HG03571 (cell line): Measurements from ENCODE around the gene TMC1.
"Not testable (repeated sequence)": the region's sequence is repeated elsewhere in the genome, so short reads cannot be mapped to it uniquely, and the experiment has no call there.

Experiments
- ATAC-seq: cut with Tn5 transposase; IDR thresholded peaks from one replicate; pipeline ENCODE4 v1.9.1; 2021; ENCODE audit not compliant: unreplicated experiment

Gene TMC1

DNA sequence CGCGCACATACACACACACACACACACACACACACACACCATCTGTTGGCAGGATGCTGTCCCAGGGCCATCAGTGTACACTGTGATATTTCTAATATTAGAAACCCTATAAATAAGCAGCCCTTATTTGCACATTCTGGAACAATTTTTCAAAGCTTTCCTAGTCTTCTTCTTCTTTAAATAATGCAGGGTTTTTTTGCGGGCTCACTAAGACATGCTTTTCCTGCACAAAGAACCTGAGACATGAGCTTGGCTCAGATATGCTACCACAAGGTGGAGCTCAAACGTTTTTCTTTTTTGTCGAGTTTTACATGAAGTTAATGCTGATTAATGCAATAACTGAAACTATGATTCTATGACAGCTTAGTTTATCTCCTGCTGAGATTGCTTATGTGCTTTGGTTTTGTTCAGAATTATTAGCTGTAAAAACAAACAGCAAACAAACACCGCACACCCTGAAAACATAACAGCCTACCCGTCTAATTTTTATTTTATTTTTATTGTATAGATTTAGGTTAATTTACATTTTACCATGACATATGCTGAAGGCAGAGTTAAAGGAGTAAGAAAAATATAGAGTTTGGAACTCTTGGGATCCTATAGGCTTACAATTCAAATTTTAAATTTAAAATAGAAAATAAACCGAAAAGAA lies 335.7 kb downstream of the TMC1 start:
- ATAC-seq, result no peak

DNA sequence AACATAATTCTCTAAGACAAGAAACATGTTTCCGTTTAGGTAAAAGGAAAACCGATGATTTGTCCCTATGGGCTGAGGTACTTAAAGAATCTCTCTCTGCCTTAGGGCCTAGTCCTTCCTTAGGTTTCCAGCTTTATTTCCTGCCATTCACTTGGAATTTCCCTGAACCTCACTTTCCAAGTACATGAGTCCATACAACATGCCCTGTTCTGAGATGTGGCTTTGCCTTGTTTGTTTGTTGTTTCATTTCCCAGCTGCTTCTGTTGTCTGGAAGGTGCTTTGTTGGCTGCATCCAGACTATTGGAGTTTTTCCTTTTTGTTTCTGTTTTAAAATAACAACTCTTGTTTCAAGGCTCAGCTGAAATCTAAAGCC lies 336.2 kb downstream of the TMC1 start:
- ATAC-seq, result no peak

DNA sequence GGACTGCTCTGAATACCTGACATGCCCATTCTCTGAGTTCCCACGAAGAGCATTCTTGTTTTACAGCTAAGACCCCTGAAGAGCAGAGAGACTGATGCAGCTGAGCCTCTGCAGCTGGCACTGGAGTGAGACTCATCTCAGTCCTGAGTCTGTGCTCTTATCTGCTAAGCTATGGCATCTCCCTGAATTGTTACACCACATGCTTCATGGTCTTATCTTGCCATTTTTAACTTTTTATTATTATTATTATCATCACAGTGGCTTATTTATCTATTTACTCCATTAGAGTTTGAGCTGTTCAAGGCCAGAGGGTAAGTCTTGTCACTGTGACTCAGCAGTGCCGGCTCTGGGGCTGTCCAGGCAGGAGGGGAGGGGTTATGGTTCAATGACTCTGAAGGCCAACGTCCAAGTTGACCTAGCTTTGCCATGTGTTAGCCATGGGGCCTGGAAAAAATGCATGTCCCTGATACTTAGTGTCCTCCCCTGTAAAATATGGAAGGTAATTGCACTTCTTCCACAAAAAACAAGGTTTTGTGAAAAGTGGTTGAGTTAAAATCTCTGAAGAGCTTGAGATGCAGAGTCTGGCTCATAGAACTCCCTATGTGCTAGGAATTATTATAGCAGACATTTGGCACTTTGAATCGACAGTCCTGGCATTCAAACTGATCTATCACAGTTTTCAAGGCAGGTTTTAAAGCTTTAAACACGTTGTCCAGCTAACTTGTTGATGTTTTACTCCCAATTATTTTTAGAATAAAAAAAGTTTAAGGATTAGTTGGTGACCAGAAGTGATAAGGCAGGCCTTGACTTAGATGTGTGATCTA lies 336.9 kb downstream of the TMC1 start:
- no peak for ATAC-seq

DNA sequence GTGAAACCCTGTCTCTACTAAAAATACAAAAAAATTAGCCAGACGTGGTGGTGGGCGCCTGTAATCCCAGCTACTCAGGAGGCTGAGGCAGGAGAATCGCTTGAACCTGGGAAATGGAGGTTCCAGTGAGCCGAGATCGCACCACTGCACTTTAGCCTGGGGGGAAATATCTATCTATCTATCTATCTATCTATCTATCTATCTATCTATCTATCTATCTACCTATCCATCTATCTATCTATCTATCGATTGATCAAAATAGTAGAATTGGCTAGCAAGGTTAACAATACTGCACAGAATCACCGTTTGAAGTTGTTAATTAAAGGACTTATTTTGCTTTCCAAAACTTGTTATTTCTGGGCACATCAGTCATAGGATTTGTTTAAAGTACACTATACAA lies 341.4 kb downstream of the TMC1 start:
- ATAC-seq, result not testable (repeated sequence)

GRCh38 chr9:72863456-72864094 lies 342.2 kb downstream of the TMC1 start:
- ATAC-seq, result no peak

- no peak for ATAC-seq
Measured at GRCh38 chr9:72864327-72864726, 342.9 kb downstream of the TMC1 start.

DNA sequence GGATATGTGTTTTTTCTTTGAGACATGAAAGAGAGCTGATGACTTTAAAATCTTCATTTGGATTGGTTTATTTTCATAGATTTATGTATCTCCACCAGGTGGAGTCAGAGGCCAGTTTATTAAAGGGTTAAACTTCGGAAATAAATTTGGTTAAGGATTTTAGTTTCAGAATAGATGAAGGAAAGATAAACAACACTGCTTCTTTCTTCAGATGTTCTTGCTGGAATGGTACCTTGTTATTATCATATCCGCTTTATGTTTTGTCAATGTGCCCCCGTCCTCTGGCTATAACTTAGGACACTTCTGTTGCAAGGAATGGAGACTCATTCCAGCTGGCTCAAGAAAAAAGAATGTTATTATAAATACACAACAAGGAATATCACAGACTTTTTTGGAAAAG lies 350.3 kb downstream of the TMC1 start:
- ATAC-seq, result no peak

DNA sequence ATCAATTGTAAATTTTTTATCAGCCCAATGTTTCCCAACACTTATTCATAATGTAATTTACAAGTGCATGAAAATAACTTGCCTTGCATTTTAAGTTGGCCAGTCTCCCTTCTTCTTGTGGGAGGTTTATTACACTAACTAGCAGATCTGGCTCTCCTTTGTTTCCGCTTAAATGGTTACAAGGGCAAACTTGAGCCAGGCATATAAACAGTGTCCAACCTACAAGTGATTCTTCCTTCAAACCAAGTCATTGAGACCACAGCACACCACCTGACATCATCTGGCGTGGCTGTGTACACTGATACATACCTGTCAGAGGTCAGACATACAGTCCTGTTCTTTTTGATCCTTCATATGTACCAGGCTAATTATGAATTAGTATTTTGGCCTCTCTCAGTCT lies 351.3 kb downstream of the TMC1 start:
- ATAC-seq, result no peak

DNA sequence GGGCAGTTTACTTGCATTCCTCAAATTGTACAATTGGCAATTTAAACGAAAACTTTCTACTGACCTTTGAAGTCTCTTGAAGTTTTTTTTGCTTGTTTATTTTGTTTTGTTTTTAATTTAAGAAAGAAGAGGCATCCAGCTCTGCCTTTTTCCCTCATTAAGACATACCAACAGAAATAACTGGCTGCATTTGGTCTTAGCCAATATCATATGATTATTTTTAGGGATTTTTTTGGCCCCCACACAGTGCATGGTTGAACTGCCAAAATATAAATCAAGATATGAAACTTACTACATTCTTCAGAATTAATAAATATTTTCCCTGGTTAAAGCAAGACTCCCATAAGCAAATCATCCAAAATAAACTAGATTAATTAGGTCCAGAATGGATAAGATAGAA lies 352.0 kb downstream of the TMC1 start:
- no peak for ATAC-seq

- ATAC-seq, result no peak
Measured at GRCh38 chr9:72874344-72874743, 352.9 kb downstream of the TMC1 start.

GRCh38 chr9:72875221-72875620 lies 353.8 kb downstream of the TMC1 start:
- ATAC-seq, result no peak

DNA sequence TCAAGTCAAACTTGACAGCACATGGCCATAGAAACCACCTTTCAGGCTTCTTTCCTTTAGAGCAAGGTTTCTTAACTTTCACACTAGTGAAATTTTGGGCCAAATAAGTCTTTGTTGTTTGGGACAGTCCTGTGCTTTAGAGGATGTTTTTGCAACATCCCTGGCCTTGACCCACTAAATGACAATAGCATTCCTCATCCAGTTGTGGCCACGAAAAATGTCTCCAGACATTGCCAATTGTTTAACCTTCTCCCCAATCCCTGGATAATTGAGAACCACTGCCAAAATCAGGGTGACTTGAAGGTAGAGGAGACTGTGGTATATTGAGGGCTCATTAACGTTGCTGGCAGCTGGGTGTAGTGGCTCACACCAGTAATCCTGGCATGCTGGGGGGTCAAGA lies 359.4 kb downstream of the TMC1 start:
- no peak for ATAC-seq

GRCh38 chr9:72882117-72882775 lies 360.8 kb downstream of the TMC1 start:
- no peak for ATAC-seq

DNA sequence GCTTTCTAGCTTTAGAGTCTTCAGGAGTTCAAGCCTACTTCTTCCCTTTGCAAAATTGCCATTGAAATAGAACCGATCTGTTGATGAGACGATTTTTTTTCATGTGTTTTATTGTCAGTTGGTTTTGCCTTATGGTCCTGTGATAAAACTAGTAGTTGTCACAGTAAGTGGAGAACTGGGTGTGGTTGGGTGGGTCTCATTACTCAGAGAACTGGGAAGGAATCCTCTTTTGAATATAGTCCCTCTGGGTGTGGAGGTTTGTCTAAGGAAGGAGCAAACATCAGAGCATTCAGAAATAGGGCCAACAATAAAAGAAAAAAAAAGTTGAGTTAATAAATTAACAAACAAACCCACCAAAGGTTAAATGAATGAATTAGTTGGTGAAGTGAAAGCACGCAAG lies 362.5 kb downstream of the TMC1 start:
- ATAC-seq, result no peak

DNA sequence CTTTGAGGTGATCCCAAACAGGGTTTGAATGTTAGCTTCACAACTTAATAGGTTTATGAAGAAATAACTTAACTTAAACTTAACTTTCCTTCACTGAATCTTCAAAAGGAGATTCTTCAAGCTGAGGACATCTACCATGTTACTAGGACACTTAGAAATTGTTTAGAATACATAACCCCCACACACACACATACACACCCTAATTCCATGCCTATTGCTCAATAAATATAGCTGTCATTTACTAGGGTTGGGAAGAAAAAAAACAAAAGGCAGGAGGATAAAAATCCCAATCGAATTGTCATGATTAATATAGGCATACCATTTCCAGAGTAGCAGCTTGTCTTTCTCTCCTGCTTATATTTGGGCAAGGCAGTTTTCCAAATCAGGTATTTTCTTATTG lies 363.1 kb downstream of the TMC1 start:
- no peak for ATAC-seq
